RWPE1 (cell line): ENCODE measurements around the gene CREB3.
A peak's percentile ranks its signal among the peaks of the same experiment; 100 is the strongest.

ENCODE experiments used
- CTCF ChIA-PET: fragments of 350-600 bp; sonication (Branson Sonifier 250); formaldehyde crosslinking; extraction: SDS; loops from one replicate; lab custom pipeline; 2021; lab: Yijun Ruan, JAX
- POLR2A ChIA-PET: fragments of 400-600 bp; formaldehyde crosslinking; extraction: SDS; loops from one replicate; lab custom pipeline; 2020; ENCODE audit warnings: antibody characterized with exemption; ENCODE audit not compliant: low non-redundant PET; lab: Yijun Ruan, JAX
- DNase-seq: peaks from one replicate; pipeline ENCODE4 v3.0.0; 2012; ENCODE audit warnings: low spot score
- H3K27ac ChIP-seq: fragments of 450-650 bp; 2 replicates; pipeline ENCODE4 v1.5.1; 2017
- TF ChIP-seq, protein P1 (sequence below): fragments of 450-650 bp; conservative IDR thresholded peaks from 2 replicates; pipeline ENCODE4 v1.5.1; 2017; ENCODE audit warnings: low read depth, mild to moderate bottlenecking

Gene CREB3

GRCh38 chr9:35767458-35767857, 35.0 kb downstream of the CREB3 start:
- CTCF ChIA-PET, result interaction anchor here (0.7 kb wide), 1 partner anchor 135 kb away, joined by 3 read pairs; no protein-coding TSS in a partner anchor
- TF ChIP-seq, protein P1, sequence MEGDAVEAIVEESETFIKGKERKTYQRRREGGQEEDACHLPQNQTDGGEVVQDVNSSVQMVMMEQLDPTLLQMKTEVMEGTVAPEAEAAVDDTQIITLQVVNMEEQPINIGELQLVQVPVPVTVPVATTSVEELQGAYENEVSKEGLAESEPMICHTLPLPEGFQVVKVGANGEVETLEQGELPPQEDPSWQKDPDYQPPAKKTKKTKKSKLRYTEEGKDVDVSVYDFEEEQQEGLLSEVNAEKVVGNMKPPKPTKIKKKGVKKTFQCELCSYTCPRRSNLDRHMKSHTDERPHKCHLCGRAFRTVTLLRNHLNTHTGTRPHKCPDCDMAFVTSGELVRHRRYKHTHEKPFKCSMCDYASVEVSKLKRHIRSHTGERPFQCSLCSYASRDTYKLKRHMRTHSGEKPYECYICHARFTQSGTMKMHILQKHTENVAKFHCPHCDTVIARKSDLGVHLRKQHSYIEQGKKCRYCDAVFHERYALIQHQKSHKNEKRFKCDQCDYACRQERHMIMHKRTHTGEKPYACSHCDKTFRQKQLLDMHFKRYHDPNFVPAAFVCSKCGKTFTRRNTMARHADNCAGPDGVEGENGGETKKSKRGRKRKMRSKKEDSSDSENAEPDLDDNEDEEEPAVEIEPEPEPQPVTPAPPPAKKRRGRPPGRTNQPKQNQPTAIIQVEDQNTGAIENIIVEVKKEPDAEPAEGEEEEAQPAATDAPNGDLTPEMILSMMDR, result no peak
- no peak for DNase-seq
- POLR2A ChIA-PET, result no interaction called here
- no peak overlapping the region for H3K27ac ChIP-seq

GRCh38 chr9:35769763-35770162, 37.3 kb downstream of the CREB3 start:
- DNase-seq, result no peak
- POLR2A ChIA-PET, result no interaction called here
- no peak overlapping the region for H3K27ac ChIP-seq
- CTCF ChIA-PET, result interaction anchor here (1.4 kb wide), 1 partner anchor 21 kb away, joined by 6 read pairs; no protein-coding TSS in a partner anchor
- TF ChIP-seq, protein P1, result no peak

GRCh38 chr9:35771075-35771433, 38.6 kb downstream of the CREB3 start:
- POLR2A ChIA-PET, result no interaction called here
- no peak overlapping the region for H3K27ac ChIP-seq
- no peak for DNase-seq
- CTCF ChIA-PET, result interaction anchor here (0.6 to 0.8 kb wide), 2 partner anchors 15 to 419 kb away, joined by 3 to 5 read pairs; no protein-coding TSS in a partner anchor
- TF ChIP-seq, protein P1, result no peak

DNA sequence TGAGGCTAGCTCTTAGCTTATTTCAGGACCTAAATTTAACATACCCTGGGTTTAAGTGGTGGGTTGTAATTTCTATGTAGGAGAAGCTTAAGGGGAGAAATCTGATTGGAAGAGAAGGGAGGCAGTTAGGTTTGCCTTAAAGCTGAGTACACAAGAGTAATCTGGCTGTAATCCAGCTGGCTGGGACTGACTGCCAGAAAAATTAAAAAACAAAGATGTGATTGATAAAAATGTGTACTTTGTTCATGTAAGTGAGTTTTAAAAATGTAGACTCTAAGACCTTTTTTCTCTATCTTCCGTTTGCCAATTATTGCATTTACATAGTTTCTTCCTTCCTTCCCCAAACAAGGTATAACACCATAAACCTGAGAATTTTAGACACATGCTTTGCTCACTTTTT, 39.1 kb downstream of the CREB3 start:
- ChIA-PET POLR2A (interaction anchor here (0.5 kb wide), 1 partner anchor 11 kb away, joined by 3 read pairs; no protein-coding TSS in a partner anchor), CTCF (interaction anchor here (0.6 kb wide), 1 partner anchor 419 kb away, joined by 5 read pairs; no protein-coding TSS in a partner anchor)
- H3K27ac ChIP-seq, result no peak overlapping the region
- DNase-seq, result no peak
- TF ChIP-seq, protein P1, result no peak

- H3K27ac ChIP-seq, result no peak overlapping the region; the same call in 1 of the 2 replicates
- peak; percentile 76 for DNase-seq
- TF ChIP-seq, protein P1, result no peak
- ChIA-PET POLR2A (interaction anchor here (0.5 kb wide), 1 partner anchor 11 kb away, joined by 3 read pairs; no protein-coding TSS in a partner anchor), CTCF (interaction anchor here (0.6 to 1.5 kb wide), 3 partner anchors 18 to 296 kb away, joined by 4 to 5 read pairs (median 4); no protein-coding TSS in a partner anchor)
These were observed 39.5 kb downstream of the CREB3 start for GRCh38 chr9:35771943-35772342.

DNA sequence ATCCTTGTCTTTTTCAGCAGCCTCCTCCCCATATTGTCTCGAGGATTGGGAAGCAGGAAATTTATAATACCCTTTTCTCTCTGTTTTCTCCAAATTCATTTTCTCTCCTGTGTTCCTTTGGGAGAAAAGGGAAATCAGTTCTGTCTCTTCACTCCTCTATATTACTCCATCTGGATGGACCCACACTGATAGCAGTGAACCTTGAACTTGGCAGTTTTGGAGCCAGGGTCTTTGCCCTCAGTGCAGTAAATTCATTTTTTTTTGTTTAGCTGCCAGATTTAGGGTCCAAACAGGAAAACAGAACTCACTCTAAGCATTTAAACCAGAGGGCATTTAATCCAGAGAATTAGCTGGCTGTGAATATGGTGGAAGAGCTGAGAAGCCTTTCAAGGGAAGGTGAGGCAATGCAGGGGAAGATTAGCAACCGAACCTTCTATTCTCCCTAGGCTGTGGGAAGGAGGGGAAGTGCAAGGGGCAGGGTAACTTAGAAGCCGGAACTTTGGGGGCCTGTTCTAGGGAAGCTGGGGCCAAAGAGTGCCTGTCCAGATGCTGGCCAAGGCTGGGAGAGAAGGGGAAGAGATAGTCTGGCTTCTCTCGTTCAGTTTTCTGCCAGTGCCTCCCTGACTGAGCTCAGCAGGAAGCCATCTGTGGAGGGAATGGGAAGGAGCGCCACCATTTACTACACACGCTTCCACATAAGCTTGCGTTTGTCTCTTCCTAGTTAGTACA, 42.6 kb downstream of the CREB3 start:
- ChIA-PET CTCF (interaction anchor here (0.6 to 1.0 kb wide), 4 partner anchors 13 to 70 kb away, joined by 3 read pairs; no protein-coding TSS in a partner anchor), POLR2A (no interaction called here)
- TF ChIP-seq, protein P1, result no peak
- H3K27ac ChIP-seq, result no peak overlapping the region
- DNase-seq, result no peak
